SK-N-SH (cell line): ENCODE data around the gene FBXL5. TPM values are rescaled to one million over a fixed set of nuclear protein-coding genes. Genes with fewer than 3 reads are reported as not detected.
A peak's percentile ranks its signal among the peaks of the same experiment; 100 is the strongest.

Source experiments
- CTCF ChIA-PET: fragments of 300-600, 350-600 bp; formaldehyde crosslinking; extraction: SDS; loops from one replicate; lab custom pipeline; 2021; lab: Yijun Ruan, JAX
- POLR2A ChIA-PET: fragments of 350-600 bp; sonication (Branson Sonifier 250); formaldehyde crosslinking; extraction: SDS; loops from one replicate; lab custom pipeline; 2020; ENCODE audit warnings: antibody characterized with exemption, inconsistent platforms; lab: Yijun Ruan, JAX
- DNase-seq: peaks from one replicate; pipeline ENCODE4 v3.0.0; 2012
- H2AFZ ChIP-seq: fragments of 200-600 bp; sonication (generic); 2 replicates; pipeline ENCODE4 v1.8.1; 2016; ENCODE audit warnings: antibody characterized with exemption, mild to moderate bottlenecking, low read depth
- H3F3A ChIP-seq: fragments of 200-600 bp; sonication (generic); replicated peaks from 2 replicates; pipeline ENCODE3; 2016; ENCODE audit warnings: antibody characterized with exemption, mild to moderate bottlenecking; ENCODE audit not compliant: insufficient read depth
- H3K27ac ChIP-seq, 2 experiments: fragments of 200-500 bp in 1 of 2; fragments of 200-600 bp in 1 of 2; sonication (Bioruptor generic) in 1 of 2; sonication (generic), shearing (Covaris generic) in 1 of 2; 2 replicates each; pipeline versions ENCODE4 v1.5.1 to v1.6.1; 2014 to 2016; ENCODE audit warnings: low read depth in 2 of 2, inconsistent platforms in 1 of 2, low read length in 1 of 2, mild to moderate bottlenecking in 1 of 2, mixed read lengths in 1 of 2
- H3K27me3 ChIP-seq: fragments of 200-600 bp; sonication (generic), shearing (Covaris generic); 2 replicates; pipeline ENCODE4 v1.6.1; 2016; ENCODE audit warnings: mixed run types; ENCODE audit not compliant: insufficient read depth
- H3K36me3 ChIP-seq, 2 experiments: fragments of 200-500 bp in 1 of 2; fragments of 200-600 bp in 1 of 2; sonication (Bioruptor generic) in 1 of 2; sonication (generic) in 1 of 2; replicated peaks in 1 of 2; 2 replicates each; pipeline versions ENCODE3 to v1.5.1; 2014 to 2016; ENCODE audit warnings: low read length in 1 of 2, mild to moderate bottlenecking in 1 of 2; ENCODE audit not compliant: insufficient read depth in 2 of 2, control insufficient read depth in 1 of 2
- H3K4me1 ChIP-seq, 2 experiments: fragments of 200-500 bp in 1 of 2; fragments of 200-600 bp in 1 of 2; sonication (Bioruptor generic) in 1 of 2; sonication (generic), shearing (Covaris generic) in 1 of 2; 2 replicates each; pipeline versions ENCODE4 v1.5.1 to v1.6.1; 2014 to 2016; ENCODE audit warnings: low read depth in 1 of 2, low read length in 1 of 2, mixed run types in 1 of 2; ENCODE audit not compliant: insufficient read depth in 2 of 2, control insufficient read depth in 1 of 2
- H3K4me2 ChIP-seq: fragments of 200-600 bp; sonication (generic), shearing (Covaris generic); 2 replicates; pipeline ENCODE4 v1.6.1; 2017; ENCODE audit warnings: mixed run types
- H3K4me3 ChIP-seq, 2 experiments: fragments of 200-500 bp in 1 of 2; fragments of 200-600 bp in 1 of 2; sonication (Bioruptor generic) in 1 of 2; sonication (generic), shearing (Covaris generic) in 1 of 2; 2 replicates each; pipeline versions ENCODE4 v1.5.1 to v1.8.1; 2014 to 2016; ENCODE audit warnings: low read depth in 2 of 2, inconsistent platforms in 1 of 2, low read length in 1 of 2, mild to moderate bottlenecking in 1 of 2, mixed read lengths in 1 of 2, moderate library complexity in 1 of 2
- H3K79me2 ChIP-seq: fragments of 200-600 bp; sonication (generic); 2 replicates; pipeline ENCODE4 v1.8.1; 2017; ENCODE audit warnings: mild to moderate bottlenecking; ENCODE audit not compliant: insufficient read depth
- H3K9ac ChIP-seq: fragments of 200-600 bp; sonication (generic); 2 replicates; pipeline ENCODE4 v1.6.1; 2017; ENCODE audit warnings: mixed run types
- H3K9me2 ChIP-seq: fragments of 200-600 bp; sonication (generic); 2 replicates; pipeline ENCODE4 v1.6.1; 2017; ENCODE audit warnings: mixed run types
- H3K9me3 ChIP-seq: fragments of 200-600 bp; sonication (generic); 2 replicates; pipeline ENCODE4 v1.6.1; 2017; ENCODE audit warnings: mixed run types, mild to moderate bottlenecking, moderate library complexity
- H4K20me1 ChIP-seq: fragments of 200-600 bp; sonication (generic); 2 replicates; pipeline ENCODE4 v1.6.1; 2017; ENCODE audit warnings: mild to moderate bottlenecking, mixed run types; ENCODE audit not compliant: insufficient read depth
- EP300 ChIP-seq, 2 experiments: IDR thresholded peaks; 2 replicates each; pipeline versions ENCODE4 v1.4.0 to v1.6.1; 2012; ENCODE audit warnings: borderline replicate concordance in 1 of 2, low read depth in 1 of 2, low read length in 1 of 2
- EZH2phosphoT487 ChIP-seq: fragments of 200-600 bp; sonication (generic); IDR thresholded peaks from 2 replicates; pipeline ENCODE4 v1.6.1; 2017; ENCODE audit warnings: low read depth, mixed run types, mild to moderate bottlenecking, antibody characterized with exemption, moderate library complexity, borderline replicate concordance
- FOSL2 ChIP-seq: IDR thresholded peaks from 2 replicates; pipeline ENCODE4 v1.4.0; 2012; ENCODE audit warnings: low read depth, mild to moderate bottlenecking, moderate library complexity, borderline replicate concordance
- FOXJ3 ChIP-seq: sonication (generic); formaldehyde crosslinking; IDR thresholded peaks from 2 replicates; pipeline ENCODE4 v1.5.1; 2020; ENCODE audit warnings: mild to moderate bottlenecking, missing genetic modification reagents
- FOXM1 ChIP-seq: IDR thresholded peaks from 2 replicates; pipeline ENCODE4 v1.4.0; 2012; ENCODE audit warnings: low read depth, mild to moderate bottlenecking
- GABPA ChIP-seq: IDR thresholded peaks from 2 replicates; pipeline ENCODE4 v1.4.0; 2012; ENCODE audit warnings: low read depth, mild to moderate bottlenecking
- GATA2 ChIP-seq: sonication (generic); formaldehyde crosslinking; IDR thresholded peaks from 2 replicates; pipeline ENCODE4 v1.5.0; 2020; ENCODE audit warnings: mild to moderate bottlenecking, missing genetic modification reagents
- JUND ChIP-seq: IDR thresholded peaks from 2 replicates; pipeline ENCODE4 v1.4.0; 2012
- MXI1 ChIP-seq: IDR thresholded peaks from 2 replicates; pipeline ENCODE4 v1.6.1; 2012; ENCODE audit warnings: mild to moderate bottlenecking, low read depth, low read length, improper control_type of control experiment
- NRF1 ChIP-seq: IDR thresholded peaks from 2 replicates; pipeline ENCODE4 v1.6.1; 2012; ENCODE audit warnings: low read depth, mild to moderate bottlenecking, low read length
- RAD21 ChIP-seq: IDR thresholded peaks from 2 replicates; pipeline ENCODE4 v1.6.1; 2012; ENCODE audit warnings: mild to moderate bottlenecking, low read length
- RCOR1 ChIP-seq: fragments of 150-350 bp; IDR thresholded peaks from 2 replicates; pipeline ENCODE4 v1.6.1; 2017; ENCODE audit warnings: antibody characterized with exemption, low read length
- RFX5 ChIP-seq: IDR thresholded peaks from 2 replicates; pipeline ENCODE4 v1.6.1; 2012; ENCODE audit warnings: mild to moderate bottlenecking, improper control_type of control experiment, low read length
- TCF12 ChIP-seq: IDR thresholded peaks from 2 replicates; pipeline ENCODE4 v1.4.0; 2012
- TEAD4 ChIP-seq: IDR thresholded peaks from 2 replicates; pipeline ENCODE4 v1.4.0; 2012; ENCODE audit warnings: mild to moderate bottlenecking, borderline replicate concordance; ENCODE audit not compliant: insufficient read depth
- WGBS: methylation state at CpG from one replicate; pipeline ENCODE4 v1.1.6; 2017; ENCODE audit warnings: low lambda C conversion rate; 5-methylcytosine and 5-hydroxymethylcytosine counted together
- polyA plus RNA-seq, 3 experiments: library from polyadenylated mRNA; depleted of rRNA; stranded (reverse); fragments of >200 nt; gene quantifications; 2 replicates each; pipeline ENCODE4 v1.2.3, GENCODE V29; 2012
- TF ChIP-seq, protein P1 (sequence below): fragments of 150-350 bp; IDR thresholded peaks from 2 replicates; pipeline ENCODE4 v1.6.1; 2016; ENCODE audit warnings: mild to moderate bottlenecking, low read depth, low read length
- TF ChIP-seq, protein P2 (sequence below): IDR thresholded peaks from 2 replicates; pipeline ENCODE4 v1.4.0; 2012; ENCODE audit warnings: low read depth
- TF ChIP-seq, protein P3 (sequence below): fragments of 200-600 bp; sonication (generic); IDR thresholded peaks from 2 replicates; pipeline ENCODE4 v1.6.1; 2017; ENCODE audit warnings: antibody characterized with exemption, mild to moderate bottlenecking, moderate library complexity
- TF ChIP-seq, protein P4 (sequence below): IDR thresholded peaks from 2 replicates; pipeline ENCODE4 v1.4.0; 2012; ENCODE audit warnings: low read depth, borderline replicate concordance

FBXL5 gene
- polyA plus RNA-seq, 1 of the 3 experiments (the other 2 are of a cell fraction), result 13.5 TPM

DNA sequence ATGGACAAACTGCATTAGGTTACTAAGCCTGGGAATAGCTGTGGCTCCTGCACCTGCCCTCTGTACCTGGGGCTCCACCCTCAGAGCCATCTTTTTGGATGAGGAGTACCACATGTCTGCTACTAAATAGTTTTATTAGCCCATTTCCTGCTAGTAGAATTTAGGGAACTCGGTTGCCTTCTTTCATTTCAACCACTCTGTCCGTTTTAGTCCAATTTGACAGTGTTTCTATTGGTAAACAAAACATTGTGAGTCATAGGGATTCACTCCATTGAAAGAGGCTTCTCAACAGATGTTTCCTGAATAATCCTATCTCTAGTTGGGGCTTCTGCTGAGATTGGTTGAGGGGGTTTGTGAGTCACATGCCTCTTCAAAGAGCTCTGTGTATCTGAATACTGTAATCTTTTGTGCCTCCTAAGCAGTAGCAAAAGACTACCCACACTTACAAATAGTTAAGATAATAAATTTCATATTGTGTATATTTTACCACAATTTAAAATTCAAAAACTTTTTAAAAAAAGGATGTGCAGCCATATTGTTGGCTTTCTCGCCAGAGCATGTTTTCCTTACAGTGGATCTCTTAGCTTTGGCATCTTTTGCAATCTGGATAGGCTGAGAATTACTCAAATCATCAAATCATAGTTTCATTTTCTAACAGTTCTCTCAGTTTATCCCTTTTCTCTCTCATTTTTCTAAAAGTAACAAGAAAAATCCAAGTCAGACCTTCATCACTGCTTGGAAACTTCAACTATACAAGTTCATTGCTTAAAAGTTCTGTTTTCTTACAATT lies 36.4 kb upstream of the FBXL5 start:
- peaks cover 25 to 27% of the 10 kb centered on the region in 2 experiments for H3K36me3 ChIP-seq
- ChIA-PET CTCF (interaction anchor here (1.4 to 1.6 kb wide), 3 partner anchors 9 to 310 kb away, joined by 3 to 5 read pairs (median 4); partner anchors contain the start of gene BST1), POLR2A (no interaction called here)
- peak; percentile 52; the same call in 1 of the 2 replicates for TF ChIP-seq FOSL2
- TF ChIP-seq TCF12, result peak; percentile 73
- TF ChIP-seq NRF1, result no peak
- no peak for TF ChIP-seq EP300 (IDR thresholded peaks at IDR 0.05; ENCODE audit: borderline replicate concordance in 1 of 2, low read depth in 1 of 2, low read length in 1 of 2)
- TF ChIP-seq RAD21, result no peak
- TF ChIP-seq RFX5, result no peak
- TF ChIP-seq, protein P1, sequence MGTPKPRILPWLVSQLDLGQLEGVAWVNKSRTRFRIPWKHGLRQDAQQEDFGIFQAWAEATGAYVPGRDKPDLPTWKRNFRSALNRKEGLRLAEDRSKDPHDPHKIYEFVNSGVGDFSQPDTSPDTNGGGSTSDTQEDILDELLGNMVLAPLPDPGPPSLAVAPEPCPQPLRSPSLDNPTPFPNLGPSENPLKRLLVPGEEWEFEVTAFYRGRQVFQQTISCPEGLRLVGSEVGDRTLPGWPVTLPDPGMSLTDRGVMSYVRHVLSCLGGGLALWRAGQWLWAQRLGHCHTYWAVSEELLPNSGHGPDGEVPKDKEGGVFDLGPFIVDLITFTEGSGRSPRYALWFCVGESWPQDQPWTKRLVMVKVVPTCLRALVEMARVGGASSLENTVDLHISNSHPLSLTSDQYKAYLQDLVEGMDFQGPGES, result no peak
- no peak for TF ChIP-seq MXI1
- no peak for TF ChIP-seq GATA2
- TF ChIP-seq, protein P2, sequence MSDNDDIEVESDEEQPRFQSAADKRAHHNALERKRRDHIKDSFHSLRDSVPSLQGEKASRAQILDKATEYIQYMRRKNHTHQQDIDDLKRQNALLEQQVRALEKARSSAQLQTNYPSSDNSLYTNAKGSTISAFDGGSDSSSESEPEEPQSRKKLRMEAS, result peak; percentile 48; the same call in 1 of the 2 replicates
- H3K9me2 ChIP-seq, result no peaks in the 10 kb centered on the region
- peaks cover 13% of the 10 kb centered on the region for H3K79me2 ChIP-seq
- peaks cover 0 to 22% of the 10 kb centered on the region in 2 experiments; a peak in 3 of 4 replicates for H3K4me1 ChIP-seq
- no peaks in the 10 kb centered on the region for H3K9me3 ChIP-seq
- WGBS, result 54% methylated on average over 3 of the region's 3 CpGs
- no peaks in the 10 kb centered on the region for H4K20me1 ChIP-seq
- H3K27ac ChIP-seq, result peak overlapping the region in 1 of 2 experiments; percentile 94; a peak in 2 of 4 replicates
- peaks cover 34% of the 10 kb centered on the region for H3F3A ChIP-seq
- no peak overlapping the region for H3K4me3 ChIP-seq
- peak overlapping the region; percentile 51 for H3K4me2 ChIP-seq
- DNase-seq, result no peak
- no peaks in the 10 kb centered on the region for H3K27me3 ChIP-seq
- H2AFZ ChIP-seq, result no peak overlapping the region
- H3K9ac ChIP-seq, result peak overlapping the region; percentile 48; the same call in 1 of the 2 replicates

DNA sequence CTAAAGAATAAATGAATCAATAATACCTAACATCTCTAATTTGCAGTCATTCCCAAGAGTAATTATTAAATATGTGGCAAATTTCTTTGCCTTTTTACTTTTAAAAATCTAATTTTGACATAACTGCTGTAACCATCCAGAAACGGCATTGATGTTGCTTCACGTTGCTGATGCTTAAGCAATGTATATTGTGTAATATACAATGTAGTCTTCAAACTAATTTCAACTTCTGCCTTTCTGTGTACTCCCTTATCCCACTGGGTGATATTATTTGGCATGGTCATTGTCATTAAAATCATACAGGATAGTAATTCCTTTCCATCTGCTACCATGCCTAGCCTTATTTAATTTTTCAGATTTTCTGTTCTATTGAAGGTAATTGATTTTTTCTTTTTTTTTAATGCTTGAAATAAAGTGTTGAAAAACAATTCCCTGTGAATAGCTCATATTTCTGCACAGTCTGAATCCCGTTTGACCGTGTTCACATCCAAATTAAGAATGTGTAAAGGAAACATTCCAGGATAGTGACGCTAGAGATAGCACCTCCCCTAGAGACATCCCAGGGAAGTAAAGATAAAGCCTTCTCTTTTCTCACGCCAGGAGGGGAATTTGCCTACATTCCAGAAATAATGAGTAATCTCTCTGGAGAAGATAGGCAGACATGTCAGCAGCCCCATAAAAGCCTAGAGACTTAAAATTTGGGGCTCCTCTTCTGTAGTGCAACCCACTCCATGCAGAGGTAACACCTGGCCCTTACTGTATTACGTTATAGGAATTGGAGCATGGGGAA lies 35.1 kb upstream of the FBXL5 start:
- POLR2A ChIA-PET, result no interaction called here
- no peak overlapping the region for H3K4me3 ChIP-seq
- no peak for DNase-seq
- peak overlapping the region; percentile 51 for H3K4me2 ChIP-seq
- H3K9me2 ChIP-seq, result no peaks in the 10 kb centered on the region
- CTCF ChIA-PET, result interaction anchor here (1.6 kb wide), 1 partner anchor 312 kb away, joined by 3 read pairs; no protein-coding TSS in a partner anchor
- H3K4me1 ChIP-seq, result peaks cover 0 to 22% of the 10 kb centered on the region in 2 experiments; a peak in 3 of 4 replicates
- WGBS, result 30% methylated on average over 7 of the region's 7 CpGs
- H3K36me3 ChIP-seq, result peaks cover 36 to 40% of the 10 kb centered on the region in 2 experiments
- H3K27me3 ChIP-seq, result no peaks in the 10 kb centered on the region
- H3K27ac ChIP-seq, result peak overlapping the region; percentile 16 to 94; a peak in 3 of 4 replicates
- no peaks in the 10 kb centered on the region for H3K9me3 ChIP-seq
- peaks cover 26% of the 10 kb centered on the region for H3K79me2 ChIP-seq
- no peaks in the 10 kb centered on the region for H4K20me1 ChIP-seq
- H3K9ac ChIP-seq, result peak overlapping the region; percentile 60; the same call in 1 of the 2 replicates
- H3F3A ChIP-seq, result peaks cover 31% of the 10 kb centered on the region
- no peak overlapping the region for H2AFZ ChIP-seq
- TF ChIP-seq TEAD4, result peak; percentile 70; the same call in 1 of the 2 replicates
- TF ChIP-seq JUND, result peak; percentile 78
- TF ChIP-seq FOXJ3 (CRISPR knock-in tag), result no peak
- TF ChIP-seq, protein P2, result no peak
- TF ChIP-seq, protein P3, sequence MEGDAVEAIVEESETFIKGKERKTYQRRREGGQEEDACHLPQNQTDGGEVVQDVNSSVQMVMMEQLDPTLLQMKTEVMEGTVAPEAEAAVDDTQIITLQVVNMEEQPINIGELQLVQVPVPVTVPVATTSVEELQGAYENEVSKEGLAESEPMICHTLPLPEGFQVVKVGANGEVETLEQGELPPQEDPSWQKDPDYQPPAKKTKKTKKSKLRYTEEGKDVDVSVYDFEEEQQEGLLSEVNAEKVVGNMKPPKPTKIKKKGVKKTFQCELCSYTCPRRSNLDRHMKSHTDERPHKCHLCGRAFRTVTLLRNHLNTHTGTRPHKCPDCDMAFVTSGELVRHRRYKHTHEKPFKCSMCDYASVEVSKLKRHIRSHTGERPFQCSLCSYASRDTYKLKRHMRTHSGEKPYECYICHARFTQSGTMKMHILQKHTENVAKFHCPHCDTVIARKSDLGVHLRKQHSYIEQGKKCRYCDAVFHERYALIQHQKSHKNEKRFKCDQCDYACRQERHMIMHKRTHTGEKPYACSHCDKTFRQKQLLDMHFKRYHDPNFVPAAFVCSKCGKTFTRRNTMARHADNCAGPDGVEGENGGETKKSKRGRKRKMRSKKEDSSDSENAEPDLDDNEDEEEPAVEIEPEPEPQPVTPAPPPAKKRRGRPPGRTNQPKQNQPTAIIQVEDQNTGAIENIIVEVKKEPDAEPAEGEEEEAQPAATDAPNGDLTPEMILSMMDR, result no peak
- TF ChIP-seq GABPA, result no peak
- no peak for TF ChIP-seq EZH2phosphoT487
- TF ChIP-seq, protein P4, sequence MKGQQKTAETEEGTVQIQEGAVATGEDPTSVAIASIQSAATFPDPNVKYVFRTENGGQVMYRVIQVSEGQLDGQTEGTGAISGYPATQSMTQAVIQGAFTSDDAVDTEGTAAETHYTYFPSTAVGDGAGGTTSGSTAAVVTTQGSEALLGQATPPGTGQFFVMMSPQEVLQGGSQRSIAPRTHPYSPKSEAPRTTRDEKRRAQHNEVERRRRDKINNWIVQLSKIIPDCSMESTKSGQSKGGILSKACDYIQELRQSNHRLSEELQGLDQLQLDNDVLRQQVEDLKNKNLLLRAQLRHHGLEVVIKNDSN, result no peak
- no peak for TF ChIP-seq FOXM1
- no peak for TF ChIP-seq RCOR1
